ENCODE results near the gene NF1.

DNA sequence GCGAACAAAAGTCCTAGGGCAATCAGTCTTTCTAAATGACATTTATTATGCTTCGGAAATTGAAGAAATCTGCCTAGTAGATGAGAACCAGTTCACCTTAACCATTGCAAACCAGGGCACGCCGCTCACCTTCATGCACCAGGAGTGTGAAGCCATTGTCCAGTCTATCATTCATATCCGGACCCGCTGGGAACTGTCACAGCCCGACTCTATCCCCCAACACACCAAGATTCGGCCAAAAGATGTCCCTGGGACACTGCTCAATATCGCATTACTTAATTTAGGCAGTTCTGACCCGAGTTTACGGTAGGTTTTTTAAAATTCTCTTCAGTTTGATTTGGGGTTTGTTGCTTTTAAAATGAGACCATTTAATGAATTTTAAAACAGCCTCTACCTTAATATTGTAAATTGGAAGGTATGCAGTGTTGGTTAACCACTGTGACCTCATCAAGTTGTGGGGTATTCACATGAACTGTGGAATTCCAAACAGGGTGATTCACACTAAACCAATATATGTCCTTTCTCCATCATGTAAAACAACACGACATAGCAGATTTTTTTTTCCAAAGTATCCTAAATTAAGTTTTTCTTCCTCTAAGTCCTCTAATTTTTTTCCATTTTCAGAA is 232.9 kb downstream of the NF1 start:
- TF ChIP-seq, protein P1, sequence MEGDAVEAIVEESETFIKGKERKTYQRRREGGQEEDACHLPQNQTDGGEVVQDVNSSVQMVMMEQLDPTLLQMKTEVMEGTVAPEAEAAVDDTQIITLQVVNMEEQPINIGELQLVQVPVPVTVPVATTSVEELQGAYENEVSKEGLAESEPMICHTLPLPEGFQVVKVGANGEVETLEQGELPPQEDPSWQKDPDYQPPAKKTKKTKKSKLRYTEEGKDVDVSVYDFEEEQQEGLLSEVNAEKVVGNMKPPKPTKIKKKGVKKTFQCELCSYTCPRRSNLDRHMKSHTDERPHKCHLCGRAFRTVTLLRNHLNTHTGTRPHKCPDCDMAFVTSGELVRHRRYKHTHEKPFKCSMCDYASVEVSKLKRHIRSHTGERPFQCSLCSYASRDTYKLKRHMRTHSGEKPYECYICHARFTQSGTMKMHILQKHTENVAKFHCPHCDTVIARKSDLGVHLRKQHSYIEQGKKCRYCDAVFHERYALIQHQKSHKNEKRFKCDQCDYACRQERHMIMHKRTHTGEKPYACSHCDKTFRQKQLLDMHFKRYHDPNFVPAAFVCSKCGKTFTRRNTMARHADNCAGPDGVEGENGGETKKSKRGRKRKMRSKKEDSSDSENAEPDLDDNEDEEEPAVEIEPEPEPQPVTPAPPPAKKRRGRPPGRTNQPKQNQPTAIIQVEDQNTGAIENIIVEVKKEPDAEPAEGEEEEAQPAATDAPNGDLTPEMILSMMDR (IDR thresholded peaks at IDR 0.05; ENCODE audit: low read length), result no peak
- no peak for TF ChIP-seq EZH2 (optimal IDR thresholded peaks at IDR 0.05; ENCODE audit: low read depth, low read length)
